ENCODE results near the gene UBR3.

- TF ChIP-seq CTCF (conservative IDR thresholded peaks at IDR 0.05): peak; percentile 72
- TF ChIP-seq EZH2 (IDR thresholded peaks at IDR 0.05; ENCODE audit: low read depth): no peak
These were observed 106.0 kb downstream of the UBR3 start for GRCh38 chr2:169933124-169933711.
